Prostate gland (tissue), 2 donors: ENCODE results near the gene NXPH2. TPM values are rescaled to one million over a fixed set of nuclear protein-coding genes. Genes with fewer than 3 reads are reported as not detected.

Source experiments
- DNase-seq: peaks from one replicate; pipeline ENCODE4 v3.0.0-alpha.2; 2019; ENCODE audit warnings: low spot score
- H3K27ac ChIP-seq, 2 donors: fragments of 200-600 bp; sonication (generic); 2 replicates each; pipeline ENCODE4 v1.5.1; 2017 to 2019
- H3K27me3 ChIP-seq: fragments of 200-600 bp; sonication (generic); replicated peaks from 2 replicates; pipeline ENCODE4 v1.5.1; 2019; ENCODE audit not compliant: insufficient read depth
- H3K36me3 ChIP-seq, 2 donors: fragments of 200-600 bp; sonication (generic); 1 replicate in 1 of 2; 2 replicates in 1 of 2; pipeline versions ENCODE4 v1.5.1 to v1.8.1; 2017 to 2019
- H3K4me1 ChIP-seq: fragments of 200-600 bp; sonication (generic); replicated peaks from 2 replicates; pipeline ENCODE4 v1.5.1; 2019
- H3K4me3 ChIP-seq, 2 donors: fragments of 200-600 bp; sonication (generic); 2 replicates each; pipeline ENCODE4 v1.5.1; 2017 to 2019
- H3K9me3 ChIP-seq: fragments of 200-600 bp; sonication (generic); 2 replicates; pipeline ENCODE4 v1.5.1; 2017
- POLR2A ChIP-seq: fragments of 450-650 bp; IDR thresholded peaks from one replicate; pipeline ENCODE4 v1.6.1; 2016; ENCODE audit warnings: antibody characterized with exemption, mild to moderate bottlenecking
- POLR2AphosphoS5 ChIP-seq: sonication (generic); formaldehyde crosslinking; IDR thresholded peaks from one replicate; pipeline ENCODE4 v1.6.1; 2017; ENCODE audit warnings: antibody characterized with exemption
- WGBS: methylation state at CpG from one replicate; pipeline ENCODE4 v1.1.5; 2018; 5-methylcytosine and 5-hydroxymethylcytosine counted together
- intact Hi-C: fragments of 100-400 bp; cut with DNase I; formaldehyde crosslinking; loops from one replicate; pipeline ENCODE4 v1.14.2; 2022
- total RNA-seq, 2 donors: library from RNA; depleted of rRNA; stranded (reverse); fragments of >200 nt; gene quantifications; one replicate each; pipeline ENCODE4 v1.1.0, GENCODE V29; 2016
- TF ChIP-seq, protein P1 (sequence below), 4 experiments: fragments of 200-600 bp in 2 of 4; fragments of 450-650 bp in 2 of 4; sonication (generic) in 2 of 4; IDR thresholded peaks; 1 replicate in 3 of 4; 2 replicates in 1 of 4; pipeline ENCODE4 v1.5.1; 2016 to 2019; ENCODE audit warnings: antibody characterized with exemption in 4 of 4, mild to moderate bottlenecking in 2 of 4, moderate library complexity in 2 of 4

Gene NXPH2
- total RNA-seq, 2 donors from 2014 or later: not detected

DNA sequence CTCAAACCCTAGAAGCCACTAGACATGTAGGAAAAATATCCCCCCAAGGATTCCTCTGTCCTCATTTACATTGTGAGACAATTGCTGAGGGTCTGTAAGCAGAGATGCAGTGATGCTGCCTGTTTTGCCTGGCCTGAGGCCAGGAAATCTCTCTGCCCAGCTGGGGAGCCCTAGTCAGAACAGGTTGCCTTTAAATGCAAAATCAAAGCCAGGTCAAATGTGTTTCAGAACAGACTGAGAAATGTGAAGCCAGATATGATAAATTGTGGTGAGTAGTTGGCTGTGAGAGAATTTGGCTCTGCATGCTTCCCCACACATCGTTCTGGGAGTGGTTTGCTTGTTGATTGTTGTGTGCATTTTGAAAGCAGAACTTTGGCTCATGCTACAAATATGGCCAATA is 38.4 kb upstream of the NXPH2 start:
- no peak overlapping the region for H3K4me3 ChIP-seq
- H3K36me3 ChIP-seq: no peaks in the 10 kb centered on the region
- DNase-seq: no peak
- H3K9me3 ChIP-seq: no peaks in the 10 kb centered on the region
- intact Hi-C loops: no loop called here
- no peak overlapping the region for H3K27ac ChIP-seq
- H3K27me3 ChIP-seq: no peaks in the 10 kb centered on the region
- no peak for TF ChIP-seq POLR2AphosphoS5
- TF ChIP-seq, protein P1, sequence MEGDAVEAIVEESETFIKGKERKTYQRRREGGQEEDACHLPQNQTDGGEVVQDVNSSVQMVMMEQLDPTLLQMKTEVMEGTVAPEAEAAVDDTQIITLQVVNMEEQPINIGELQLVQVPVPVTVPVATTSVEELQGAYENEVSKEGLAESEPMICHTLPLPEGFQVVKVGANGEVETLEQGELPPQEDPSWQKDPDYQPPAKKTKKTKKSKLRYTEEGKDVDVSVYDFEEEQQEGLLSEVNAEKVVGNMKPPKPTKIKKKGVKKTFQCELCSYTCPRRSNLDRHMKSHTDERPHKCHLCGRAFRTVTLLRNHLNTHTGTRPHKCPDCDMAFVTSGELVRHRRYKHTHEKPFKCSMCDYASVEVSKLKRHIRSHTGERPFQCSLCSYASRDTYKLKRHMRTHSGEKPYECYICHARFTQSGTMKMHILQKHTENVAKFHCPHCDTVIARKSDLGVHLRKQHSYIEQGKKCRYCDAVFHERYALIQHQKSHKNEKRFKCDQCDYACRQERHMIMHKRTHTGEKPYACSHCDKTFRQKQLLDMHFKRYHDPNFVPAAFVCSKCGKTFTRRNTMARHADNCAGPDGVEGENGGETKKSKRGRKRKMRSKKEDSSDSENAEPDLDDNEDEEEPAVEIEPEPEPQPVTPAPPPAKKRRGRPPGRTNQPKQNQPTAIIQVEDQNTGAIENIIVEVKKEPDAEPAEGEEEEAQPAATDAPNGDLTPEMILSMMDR (IDR thresholded peaks at IDR 0.05): no peak
- H3K4me1 ChIP-seq: no peaks in the 10 kb centered on the region
- 13% methylated on average over 1 of the region's 1 CpG for WGBS

DNA sequence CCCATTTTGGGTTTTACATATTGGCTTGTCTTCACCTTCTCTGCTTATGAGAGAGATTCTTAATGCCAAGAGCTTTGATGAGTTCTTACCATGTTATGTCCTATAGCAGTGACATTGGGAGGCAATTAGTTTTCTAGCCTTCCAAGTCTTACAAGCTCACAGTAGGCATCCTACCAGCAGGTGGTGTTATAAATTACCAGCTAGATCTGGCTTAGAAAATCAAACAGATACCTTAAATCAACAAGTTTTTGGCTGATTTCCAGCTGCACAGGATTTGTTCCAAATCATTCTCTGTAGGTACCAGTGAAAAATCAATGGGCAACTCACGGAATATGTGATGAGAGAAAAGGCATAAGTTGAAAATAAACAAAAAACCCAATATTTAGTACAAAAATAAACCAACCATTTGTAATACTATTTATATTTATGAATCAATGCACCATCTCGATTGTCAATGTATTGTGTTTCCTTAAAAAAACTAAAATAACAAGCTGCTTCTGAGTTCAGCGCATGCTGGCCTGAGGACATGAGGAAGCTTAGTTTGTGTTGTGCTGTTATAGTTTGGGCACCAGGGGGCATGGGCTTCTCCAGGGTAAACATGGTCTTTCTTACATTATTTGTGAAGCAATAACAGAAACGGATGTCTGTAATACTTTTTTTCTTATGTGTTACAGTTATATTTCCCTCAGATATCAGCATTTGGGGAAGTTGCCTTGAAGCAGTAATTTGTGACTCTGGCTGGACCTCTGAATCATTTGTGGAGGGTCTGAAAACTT is 34.1 kb upstream of the NXPH2 start:
- Histone ChIP-seq H3K4me1 (no peaks in the 10 kb centered on the region), H3K27me3 (no peaks in the 10 kb centered on the region), H3K4me3 (no peak overlapping the region), H3K27ac (no peak overlapping the region), H3K9me3 (no peaks in the 10 kb centered on the region), H3K36me3 (no peaks in the 10 kb centered on the region)
- WGBS: 65% methylated on average over 4 of the region's 4 CpGs
- intact Hi-C loops: no loop called here
- no peak for DNase-seq
- TF ChIP-seq POLR2AphosphoS5: no peak

DNA sequence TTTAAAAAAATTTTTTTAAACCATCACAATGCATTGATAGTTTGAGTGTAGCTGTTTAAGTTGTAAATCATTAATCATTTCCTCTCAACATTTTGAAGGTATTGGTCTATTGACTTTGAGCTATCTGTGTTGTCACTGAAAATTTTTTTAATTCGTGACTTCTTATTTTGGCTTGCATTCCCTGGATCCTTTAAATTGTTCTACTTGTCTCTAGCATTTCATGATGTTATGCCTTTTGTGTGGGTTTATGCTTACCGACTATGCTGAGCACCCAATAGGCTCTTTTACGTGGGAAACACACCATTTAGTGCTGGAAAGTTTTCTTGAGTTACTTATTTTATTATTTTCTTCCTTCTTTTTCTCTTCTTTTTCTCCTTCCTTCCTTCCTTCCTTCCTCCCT is 31.2 kb upstream of the NXPH2 start:
- TF ChIP-seq POLR2A (no peak), POLR2AphosphoS5 (no peak)
- TF ChIP-seq, protein P1 (IDR thresholded peaks at IDR 0.05): no peak
- H3K9me3 ChIP-seq: no peaks in the 10 kb centered on the region
- H3K27ac ChIP-seq: no peak overlapping the region
- H3K36me3 ChIP-seq: no peaks in the 10 kb centered on the region
- intact Hi-C loops: no loop called here
- WGBS: 84% methylated on average over 3 of the region's 3 CpGs
- H3K4me3 ChIP-seq: no peak overlapping the region
- no peak for DNase-seq
- H3K4me1 ChIP-seq: no peaks in the 10 kb centered on the region
- no peaks in the 10 kb centered on the region for H3K27me3 ChIP-seq

DNA sequence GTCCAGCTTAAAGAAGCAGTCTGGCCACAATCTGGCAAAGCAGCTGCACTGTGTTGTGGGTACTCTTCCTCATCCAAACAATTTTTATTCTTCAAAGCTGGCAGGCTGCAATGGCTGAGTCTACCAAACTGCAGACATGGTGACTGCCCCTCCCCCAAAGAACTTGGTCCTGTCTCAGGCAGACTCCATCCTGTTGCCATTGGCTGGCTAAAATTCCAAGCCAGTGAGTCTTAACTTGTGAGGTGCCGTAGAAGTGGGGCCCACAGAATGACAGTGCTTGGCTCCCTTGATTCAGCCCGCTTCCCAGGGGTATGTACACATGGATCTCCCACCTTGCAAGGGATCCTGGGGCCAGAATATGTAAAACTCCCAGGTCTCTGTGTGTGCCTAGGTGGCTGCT is 14.5 kb upstream of the NXPH2 start:
- Histone ChIP-seq H3K27me3 (no peaks in the 10 kb centered on the region), H3K4me3 (no peak overlapping the region), H3K9me3 (no peaks in the 10 kb centered on the region), H3K27ac (no peak overlapping the region), H3K36me3 (no peaks in the 10 kb centered on the region), H3K4me1 (no peaks in the 10 kb centered on the region)
- no peak for DNase-seq
- WGBS: 88% methylated on average over 2 of the region's 2 CpGs
- TF ChIP-seq, protein P1 (IDR thresholded peaks at IDR 0.05): no peak
- intact Hi-C loops: no loop called here

DNA sequence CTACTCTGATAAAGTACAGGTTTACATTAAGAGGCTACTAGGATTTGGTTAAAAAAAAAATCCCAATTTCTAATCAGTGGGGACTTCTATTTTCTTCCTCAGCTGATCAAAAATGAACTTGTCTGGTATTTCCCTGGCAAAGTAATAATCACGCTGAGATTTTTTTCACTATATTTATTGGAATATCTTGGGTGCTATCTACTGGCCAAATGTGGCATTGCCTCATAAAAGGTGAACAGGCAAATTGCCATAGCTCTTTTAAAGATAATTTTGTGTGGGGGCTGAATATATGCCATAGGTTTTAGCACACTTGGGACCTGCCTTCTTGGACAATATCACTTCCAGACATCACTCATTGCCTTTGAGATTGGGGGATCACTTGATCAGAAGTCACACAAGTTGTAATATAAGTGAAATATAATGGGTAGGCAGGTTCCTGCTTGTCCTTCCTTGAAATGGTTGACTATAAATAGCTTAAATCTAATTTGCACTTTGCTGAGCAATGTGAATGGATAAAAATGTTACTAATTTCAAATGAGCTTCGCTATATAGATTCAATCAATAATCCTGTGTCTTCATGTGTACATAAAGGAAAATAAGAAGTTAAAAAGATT is 7.0 kb upstream of the NXPH2 start:
- Histone ChIP-seq H3K36me3 (no peaks in the 10 kb centered on the region), H3K27me3 (no peaks in the 10 kb centered on the region), H3K9me3 (no peaks in the 10 kb centered on the region), H3K4me1 (no peaks in the 10 kb centered on the region), H3K4me3 (no peak overlapping the region), H3K27ac (no peak overlapping the region)
- intact Hi-C loops: loop anchor here (5.0 to 10.0 kb wide), 2 partner anchors 412 to 880 kb away; no protein-coding TSS in a partner anchor
- 17% methylated on average over 2 of the region's 2 CpGs for WGBS
- no peak for DNase-seq
- no peak for TF ChIP-seq POLR2AphosphoS5
- TF ChIP-seq, protein P1 (IDR thresholded peaks at IDR 0.05): peak; percentile 33 to 77 (median 66)
- TF ChIP-seq POLR2A: no peak
